ENCODE measurements around the gene BCR. TPM values are rescaled to one million over a fixed set of nuclear protein-coding genes. Genes with fewer than 3 reads are reported as not detected.
A peak's percentile ranks its signal among the peaks of the same experiment; 100 is the strongest.

BCR gene
- total and polyA plus RNA-seq, 2 of the 13 experiments (the other 11 are each of a cell fraction or from before 2014, with no cell fraction given) = 19.9 to 33.6 TPM

DNA sequence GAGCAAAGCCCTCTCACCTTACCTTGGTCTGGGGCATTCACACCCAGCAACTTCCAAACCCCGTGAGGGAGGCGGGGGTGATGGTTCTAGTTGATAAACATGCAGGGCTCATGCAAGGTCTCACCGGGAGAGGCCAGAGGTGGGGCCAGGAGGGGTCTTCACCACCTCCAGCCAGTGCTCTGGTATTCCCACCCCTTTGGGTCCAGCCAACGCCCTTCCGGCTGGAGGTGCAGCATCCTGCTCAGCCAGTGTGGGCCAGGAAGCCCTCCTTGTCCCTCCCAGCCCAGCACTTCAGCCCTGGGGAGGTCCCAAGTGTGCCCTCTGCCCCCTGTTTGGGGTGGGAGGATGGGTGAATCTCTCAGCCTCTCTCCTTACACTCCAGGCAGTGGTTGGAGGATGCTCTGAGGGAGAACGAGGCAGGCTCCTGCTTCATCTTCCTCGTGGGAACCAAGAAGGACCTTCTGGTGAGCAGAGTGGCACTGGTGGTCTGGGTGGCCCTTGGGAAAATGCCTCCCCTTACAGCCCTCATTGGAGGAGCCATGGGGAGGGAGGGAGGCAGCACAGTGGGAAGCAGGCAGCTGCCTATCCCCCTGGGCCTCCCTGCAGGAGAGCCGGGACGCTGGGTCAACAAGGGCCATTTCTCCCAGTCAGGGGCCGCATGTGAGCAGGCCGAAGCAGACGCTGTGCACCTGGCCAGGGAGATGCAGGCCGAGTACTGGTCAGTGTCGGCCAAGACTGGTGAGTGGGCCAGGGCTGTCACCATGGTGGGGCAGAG is 21.6 kb upstream of the BCR start (continued):
- TF ChIP-seq, protein P1, sequence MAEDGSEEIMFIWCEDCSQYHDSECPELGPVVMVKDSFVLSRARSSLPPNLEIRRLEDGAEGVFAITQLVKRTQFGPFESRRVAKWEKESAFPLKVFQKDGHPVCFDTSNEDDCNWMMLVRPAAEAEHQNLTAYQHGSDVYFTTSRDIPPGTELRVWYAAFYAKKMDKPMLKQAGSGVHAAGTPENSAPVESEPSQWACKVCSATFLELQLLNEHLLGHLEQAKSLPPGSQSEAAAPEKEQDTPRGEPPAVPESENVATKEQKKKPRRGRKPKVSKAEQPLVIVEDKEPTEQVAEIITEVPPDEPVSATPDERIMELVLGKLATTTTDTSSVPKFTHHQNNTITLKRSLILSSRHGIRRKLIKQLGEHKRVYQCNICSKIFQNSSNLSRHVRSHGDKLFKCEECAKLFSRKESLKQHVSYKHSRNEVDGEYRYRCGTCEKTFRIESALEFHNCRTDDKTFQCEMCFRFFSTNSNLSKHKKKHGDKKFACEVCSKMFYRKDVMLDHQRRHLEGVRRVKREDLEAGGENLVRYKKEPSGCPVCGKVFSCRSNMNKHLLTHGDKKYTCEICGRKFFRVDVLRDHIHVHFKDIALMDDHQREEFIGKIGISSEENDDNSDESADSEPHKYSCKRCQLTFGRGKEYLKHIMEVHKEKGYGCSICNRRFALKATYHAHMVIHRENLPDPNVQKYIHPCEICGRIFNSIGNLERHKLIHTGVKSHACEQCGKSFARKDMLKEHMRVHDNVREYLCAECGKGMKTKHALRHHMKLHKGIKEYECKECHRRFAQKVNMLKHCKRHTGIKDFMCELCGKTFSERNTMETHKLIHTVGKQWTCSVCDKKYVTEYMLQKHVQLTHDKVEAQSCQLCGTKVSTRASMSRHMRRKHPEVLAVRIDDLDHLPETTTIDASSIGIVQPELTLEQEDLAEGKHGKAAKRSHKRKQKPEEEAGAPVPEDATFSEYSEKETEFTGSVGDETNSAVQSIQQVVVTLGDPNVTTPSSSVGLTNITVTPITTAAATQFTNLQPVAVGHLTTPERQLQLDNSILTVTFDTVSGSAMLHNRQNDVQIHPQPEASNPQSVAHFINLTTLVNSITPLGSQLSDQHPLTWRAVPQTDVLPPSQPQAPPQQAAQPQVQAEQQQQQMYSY (CRISPR knock-in tag; IDR thresholded peaks at IDR 0.05) = no peak
- TF ChIP-seq MXI1 (IDR thresholded peaks at IDR 0.05; ENCODE audit: borderline replicate concordance, low read depth, low read length) = no peak
- no peak for TF ChIP-seq HNRNPH1 (optimal IDR thresholded peaks at IDR 0.05; ENCODE audit: low read depth, low read length)
- TF ChIP-seq GABPB1 (CRISPR knock-in tag; IDR thresholded peaks at IDR 0.05) = 0 out of 2 replicates have a peak, but pooled peaks have one; percentile 8
- no peak for TF ChIP-seq MTF1 (CRISPR knock-in tag; IDR thresholded peaks at IDR 0.05)
- TF ChIP-seq, protein P2, sequence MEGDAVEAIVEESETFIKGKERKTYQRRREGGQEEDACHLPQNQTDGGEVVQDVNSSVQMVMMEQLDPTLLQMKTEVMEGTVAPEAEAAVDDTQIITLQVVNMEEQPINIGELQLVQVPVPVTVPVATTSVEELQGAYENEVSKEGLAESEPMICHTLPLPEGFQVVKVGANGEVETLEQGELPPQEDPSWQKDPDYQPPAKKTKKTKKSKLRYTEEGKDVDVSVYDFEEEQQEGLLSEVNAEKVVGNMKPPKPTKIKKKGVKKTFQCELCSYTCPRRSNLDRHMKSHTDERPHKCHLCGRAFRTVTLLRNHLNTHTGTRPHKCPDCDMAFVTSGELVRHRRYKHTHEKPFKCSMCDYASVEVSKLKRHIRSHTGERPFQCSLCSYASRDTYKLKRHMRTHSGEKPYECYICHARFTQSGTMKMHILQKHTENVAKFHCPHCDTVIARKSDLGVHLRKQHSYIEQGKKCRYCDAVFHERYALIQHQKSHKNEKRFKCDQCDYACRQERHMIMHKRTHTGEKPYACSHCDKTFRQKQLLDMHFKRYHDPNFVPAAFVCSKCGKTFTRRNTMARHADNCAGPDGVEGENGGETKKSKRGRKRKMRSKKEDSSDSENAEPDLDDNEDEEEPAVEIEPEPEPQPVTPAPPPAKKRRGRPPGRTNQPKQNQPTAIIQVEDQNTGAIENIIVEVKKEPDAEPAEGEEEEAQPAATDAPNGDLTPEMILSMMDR (CRISPR knock-in tag; IDR thresholded peaks at IDR 0.05) = 0 out of 2 replicates have a peak, but pooled peaks have one; percentile 4
- TF ChIP-seq ASH2L (IDR thresholded peaks at IDR 0.05; ENCODE audit: insufficient read length, low read depth, low read length) = no peak
- TF ChIP-seq ZNF124 (CRISPR knock-in tag; IDR thresholded peaks at IDR 0.05) = no peak
- TF ChIP-seq, protein P3, sequence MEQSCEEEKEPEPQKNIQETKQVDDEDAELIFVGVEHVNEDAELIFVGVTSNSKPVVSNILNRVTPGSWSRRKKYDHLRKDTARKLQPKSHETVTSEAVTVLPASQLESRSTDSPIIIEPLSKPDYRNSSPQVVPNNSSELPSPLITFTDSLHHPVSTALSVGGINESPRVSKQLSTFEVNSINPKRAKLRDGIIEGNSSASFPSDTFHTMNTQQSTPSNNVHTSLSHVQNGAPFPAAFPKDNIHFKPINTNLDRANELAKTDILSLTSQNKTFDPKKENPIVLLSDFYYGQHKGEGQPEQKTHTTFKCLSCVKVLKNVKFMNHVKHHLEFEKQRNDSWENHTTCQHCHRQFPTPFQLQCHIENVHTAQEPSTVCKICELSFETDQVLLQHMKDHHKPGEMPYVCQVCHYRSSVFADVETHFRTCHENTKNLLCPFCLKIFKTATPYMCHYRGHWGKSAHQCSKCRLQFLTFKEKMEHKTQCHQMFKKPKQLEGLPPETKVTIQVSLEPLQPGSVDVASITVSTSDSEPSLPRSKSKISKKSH (CRISPR knock-in tag; IDR thresholded peaks at IDR 0.05; ENCODE audit: borderline replicate concordance) = 0 out of 2 replicates have a peak, but pooled peaks have one; percentile 13
- no peak for TF ChIP-seq MEIS2 (CRISPR knock-in tag; IDR thresholded peaks at IDR 0.05)
- no peak for TF ChIP-seq HOXD1 (CRISPR knock-in tag; IDR thresholded peaks at IDR 0.05)
- TF ChIP-seq NFYB (CRISPR knock-in tag; IDR thresholded peaks at IDR 0.05) = no peak
- TF ChIP-seq, protein P4, sequence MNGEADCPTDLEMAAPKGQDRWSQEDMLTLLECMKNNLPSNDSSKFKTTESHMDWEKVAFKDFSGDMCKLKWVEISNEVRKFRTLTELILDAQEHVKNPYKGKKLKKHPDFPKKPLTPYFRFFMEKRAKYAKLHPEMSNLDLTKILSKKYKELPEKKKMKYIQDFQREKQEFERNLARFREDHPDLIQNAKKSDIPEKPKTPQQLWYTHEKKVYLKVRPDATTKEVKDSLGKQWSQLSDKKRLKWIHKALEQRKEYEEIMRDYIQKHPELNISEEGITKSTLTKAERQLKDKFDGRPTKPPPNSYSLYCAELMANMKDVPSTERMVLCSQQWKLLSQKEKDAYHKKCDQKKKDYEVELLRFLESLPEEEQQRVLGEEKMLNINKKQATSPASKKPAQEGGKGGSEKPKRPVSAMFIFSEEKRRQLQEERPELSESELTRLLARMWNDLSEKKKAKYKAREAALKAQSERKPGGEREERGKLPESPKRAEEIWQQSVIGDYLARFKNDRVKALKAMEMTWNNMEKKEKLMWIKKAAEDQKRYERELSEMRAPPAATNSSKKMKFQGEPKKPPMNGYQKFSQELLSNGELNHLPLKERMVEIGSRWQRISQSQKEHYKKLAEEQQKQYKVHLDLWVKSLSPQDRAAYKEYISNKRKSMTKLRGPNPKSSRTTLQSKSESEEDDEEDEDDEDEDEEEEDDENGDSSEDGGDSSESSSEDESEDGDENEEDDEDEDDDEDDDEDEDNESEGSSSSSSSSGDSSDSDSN (CRISPR knock-in tag; IDR thresholded peaks at IDR 0.05) = 0 out of 2 replicates have a peak, but pooled peaks have one; percentile 5
- TF ChIP-seq, protein P5, sequence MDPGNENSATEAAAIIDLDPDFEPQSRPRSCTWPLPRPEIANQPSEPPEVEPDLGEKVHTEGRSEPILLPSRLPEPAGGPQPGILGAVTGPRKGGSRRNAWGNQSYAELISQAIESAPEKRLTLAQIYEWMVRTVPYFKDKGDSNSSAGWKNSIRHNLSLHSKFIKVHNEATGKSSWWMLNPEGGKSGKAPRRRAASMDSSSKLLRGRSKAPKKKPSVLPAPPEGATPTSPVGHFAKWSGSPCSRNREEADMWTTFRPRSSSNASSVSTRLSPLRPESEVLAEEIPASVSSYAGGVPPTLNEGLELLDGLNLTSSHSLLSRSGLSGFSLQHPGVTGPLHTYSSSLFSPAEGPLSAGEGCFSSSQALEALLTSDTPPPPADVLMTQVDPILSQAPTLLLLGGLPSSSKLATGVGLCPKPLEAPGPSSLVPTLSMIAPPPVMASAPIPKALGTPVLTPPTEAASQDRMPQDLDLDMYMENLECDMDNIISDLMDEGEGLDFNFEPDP (CRISPR knock-in tag; conservative IDR thresholded peaks at IDR 0.05) = no peak
- TF ChIP-seq ATM (IDR thresholded peaks at IDR 0.05; ENCODE audit: borderline replicate concordance) = no peak
- 0 out of 2 replicates have a peak, but pooled peaks have one; percentile 12 for TF ChIP-seq SATB2 (CRISPR knock-in tag; IDR thresholded peaks at IDR 0.05)
